Psoas muscle (tissue), 8 donors: ENCODE data around the gene CNPY4. TPM values are rescaled to one million over a fixed set of nuclear protein-coding genes. Genes with fewer than 3 reads are reported as not detected.
A peak's percentile ranks its signal among the peaks of the same experiment; 100 is the strongest.

Experiments
- ATAC-seq, 4 donors: fragments of 200-7000 bp; cut with Tn5 transposase; one replicate each; pipeline ENCODE4 v1.9.1; 2020; ENCODE audit warnings: moderate library complexity in 3 of 4, mild to moderate bottlenecking in 2 of 4
- DNase-seq, 2 donors: peaks; one replicate each; pipeline ENCODE4 v3.0.0-alpha.2; 2020
- H3K27ac ChIP-seq: fragments of 200-600 bp; one replicate; pipeline ENCODE4 v1.8.0; 2022
- H3K27me3 ChIP-seq, 3 donors: fragments of 200-600 bp in 1 of 3; one replicate each; pipeline versions ENCODE4 v1.6.1 to v1.8.0; 2013 to 2022; ENCODE audit warnings: low read length in 2 of 3, mild to moderate bottlenecking in 2 of 3, moderate library complexity in 1 of 3; ENCODE audit not compliant: insufficient read depth in 3 of 3
- H3K36me3 ChIP-seq, 2 donors: fragments of 200-600 bp in 1 of 2; one replicate each; pipeline versions ENCODE4 v1.6.1 to v1.8.0; 2013 to 2022; ENCODE audit warnings: low read depth in 1 of 2, mild to moderate bottlenecking in 1 of 2, moderate library complexity in 1 of 2; ENCODE audit not compliant: insufficient read depth in 1 of 2
- H3K4me1 ChIP-seq: fragments of 200-600 bp; one replicate; pipeline ENCODE4 v1.8.0; 2022
- H3K4me3 ChIP-seq: fragments of 200-600 bp; one replicate; pipeline ENCODE4 v1.8.0; 2022; ENCODE audit warnings: mild to moderate bottlenecking
- H3K9me3 ChIP-seq: fragments of 200-600 bp; one replicate; pipeline ENCODE4 v1.8.0; 2022
- CTCF ChIP-seq: fragments of 200-600 bp; IDR thresholded peaks from one replicate; pipeline ENCODE4 v1.8.0; 2022; ENCODE audit warnings: antibody characterized with exemption
- WGBS, 3 donors: extraction: QIAGEN DNeasy Blood & Tissue Kit; methylation state at CpG; one replicate each; pipeline versions ENCODE4 v1.1.6 to v1.1.7; 2013; 5-methylcytosine and 5-hydroxymethylcytosine counted together
- intact Hi-C, 2 donors: fragments of 100-400 bp; cut with DNase I; formaldehyde crosslinking; loops; one replicate each; pipeline versions ENCODE4 v1.11.0 to v1.14.2; 2022
- polyA plus RNA-seq, 3 donors: library from polyadenylated mRNA; stranded (reverse); fragments of 200-250 nt; gene quantifications; one replicate each; pipeline ENCODE4 v1.2.3, GENCODE V29; 2013
- total RNA-seq, 4 donors: library from RNA; stranded (reverse); fragmentation: NEBNext Ultra II Directional in 2 of 4; extraction: Animal tissue kit (Norgen Biotek cat#: 25700) in 2 of 4; gene quantifications; one replicate each; pipeline versions ENCODE4 v1.2.1 to v1.2.4, GENCODE V29; 2021 to 2023
- donor health status: healthy with polysubstance abuse.
- donor health status: DM: no; HTN: no; CAD: no; lungs with moderate emphysema.
- donor health status: Bipolar disorder and iron deficiency.
- donor health status: healthy.
- donor health status: DM: yes; HTN: yes; CAD: no.
- donor health status: DM: no; HTN: no; CAD: no.
- donor health status: DM: no; HTN: no; CAD: no.
- donor health status: DM: yes; HTN: yes; CAD: no.

CNPY4 gene
- total and polyA plus RNA-seq, 7 donors = 2.2 to 7.0 (median 2.9) TPM

GRCh38 chr7:100166317-100166940, 47.0 kb downstream of the CNPY4 start:
- peaks cover 0 to 32% (median 13%) of the 10 kb centered on the region in 3 donors for H3K27me3 ChIP-seq
- H3K27ac ChIP-seq = no peak overlapping the region
- ATAC-seq (no peak), DNase-seq (peak in 1 of 2 donors; percentile 48)
- intact Hi-C loops = no loop called here
- peaks cover 8% of the 10 kb centered on the region for H3K4me1 ChIP-seq
- no peak overlapping the region for H3K4me3 ChIP-seq
- WGBS, 3 donors = 71 to 81% (median 77%) methylated on average over 16 of the region's 16 CpGs
- no peaks in the 10 kb centered on the region for H3K36me3 ChIP-seq
- no peaks in the 10 kb centered on the region for H3K9me3 ChIP-seq
- TF ChIP-seq CTCF = no peak

DNA sequence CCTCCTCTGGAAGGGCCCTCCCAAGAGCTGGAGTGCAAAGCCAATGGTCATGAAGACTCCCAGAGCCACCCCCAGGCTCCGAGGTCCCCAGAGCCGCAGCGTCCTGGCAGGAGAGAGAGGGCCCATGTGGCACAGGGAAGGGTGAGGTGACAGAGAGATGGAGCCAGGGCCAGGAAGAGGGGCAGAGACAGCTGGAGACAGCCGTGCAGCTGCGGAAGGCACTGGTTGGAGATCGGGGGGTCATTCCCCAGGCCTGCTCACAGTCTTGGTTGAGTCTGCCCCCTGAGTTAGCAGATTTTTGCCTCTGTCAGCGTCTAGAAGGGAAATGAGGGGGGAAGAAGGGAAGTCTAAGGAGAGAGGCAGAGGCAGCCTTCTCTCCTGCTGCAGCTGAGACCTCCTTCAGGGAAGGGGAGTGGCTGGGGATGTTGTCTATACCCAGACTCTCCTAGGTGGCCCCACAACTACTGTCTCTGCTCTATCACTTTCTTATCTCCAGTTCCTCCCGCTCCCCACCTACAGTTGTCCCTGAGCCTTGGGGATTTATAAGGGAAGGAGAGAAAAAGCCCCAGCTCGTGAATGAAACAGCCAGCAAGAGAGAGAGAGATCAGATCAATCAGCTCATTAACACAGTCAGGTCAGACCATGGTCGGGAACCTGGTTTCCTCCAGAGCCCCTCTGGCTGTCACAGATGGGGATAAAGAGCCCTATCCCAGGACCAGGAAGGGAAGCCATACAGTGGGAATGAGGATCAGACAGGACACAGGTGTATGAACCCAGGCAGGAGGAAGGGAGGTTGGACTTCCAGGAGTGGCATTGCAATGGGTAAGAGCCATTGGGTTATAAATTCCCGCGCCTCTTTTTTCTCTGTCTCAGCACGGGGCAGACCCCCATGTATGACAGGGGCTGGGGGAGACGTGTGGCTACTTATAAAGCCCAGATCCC, 47.8 kb downstream of the CNPY4 start:
- intact Hi-C loops = no loop called here
- DNase-seq (peak in 1 of 2 donors; percentile 20), ATAC-seq (peak in 1 of 4 donors; percentile 25)
- Histone ChIP-seq H3K9me3 (no peaks in the 10 kb centered on the region), H3K4me1 (peaks cover 8% of the 10 kb centered on the region), H3K27ac (no peak overlapping the region), H3K36me3 (no peaks in the 10 kb centered on the region), H3K27me3 (peaks cover 0 to 40% (median 16%) of the 10 kb centered on the region in 3 donors), H3K4me3 (no peak overlapping the region)
- TF ChIP-seq CTCF = no peak
- WGBS, 3 donors = 39 to 47% (median 43%) methylated on average over 14 of the region's 14 CpGs

GRCh38 chr7:100167912-100168323, 48.5 kb downstream of the CNPY4 start:
- peak in 1 of 2 donors; percentile 28 for DNase-seq
- TF ChIP-seq CTCF = no peak
- peak overlapping the region; percentile 58 for H3K4me3 ChIP-seq
- H3K27ac ChIP-seq = peak overlapping the region; percentile 16
- 1 to 7% (median 2%) methylated on average over 11 of the region's 11 CpGs for WGBS, 3 donors
- intact Hi-C loops = no loop called here
- H3K4me1 ChIP-seq = peaks cover 8% of the 10 kb centered on the region
- no peaks in the 10 kb centered on the region for H3K9me3 ChIP-seq
- ATAC-seq = peak; percentile 12 to 47 (median 20)
- H3K36me3 ChIP-seq = no peaks in the 10 kb centered on the region
- peaks cover 0 to 44% (median 16%) of the 10 kb centered on the region in 3 donors for H3K27me3 ChIP-seq

DNA sequence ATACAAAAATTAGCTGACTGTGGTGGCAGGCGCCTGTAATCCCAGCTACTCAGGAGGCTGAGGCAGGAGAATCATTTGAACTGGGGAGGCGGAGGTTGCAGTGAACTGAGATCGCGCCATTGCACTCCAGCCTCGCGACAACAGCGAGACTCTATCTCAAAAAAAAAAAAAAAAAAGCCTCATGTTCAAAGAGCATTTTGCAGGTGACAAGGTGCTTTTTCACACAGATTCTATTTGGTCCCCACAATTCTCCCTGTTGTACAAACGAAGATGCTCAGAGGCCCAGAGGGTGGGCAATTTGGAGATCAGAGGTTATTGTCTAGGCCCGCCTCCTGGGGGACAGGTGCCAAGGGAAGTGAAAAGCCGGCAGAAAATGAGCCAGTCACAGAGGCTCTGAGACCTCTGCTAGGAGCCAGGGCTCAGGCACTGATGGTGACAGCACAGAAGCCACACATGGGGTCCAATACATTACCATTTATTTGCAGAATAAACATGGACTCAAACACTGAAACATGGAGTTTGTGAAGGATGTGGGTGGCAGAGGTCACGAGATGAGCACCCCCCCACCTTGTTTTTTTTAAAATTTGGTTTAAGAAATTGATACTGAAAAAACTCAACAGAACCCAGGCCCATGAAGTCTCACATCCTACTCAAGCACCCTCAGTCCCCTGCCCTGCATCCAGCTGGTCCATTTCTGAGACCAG, 49.9 kb downstream of the CNPY4 start:
- TF ChIP-seq CTCF = no peak
- Histone ChIP-seq H3K36me3 (no peaks in the 10 kb centered on the region), H3K9me3 (no peaks in the 10 kb centered on the region), H3K27me3 (peaks cover 0 to 58% (median 16%) of the 10 kb centered on the region in 3 donors), H3K4me3 (no peak overlapping the region), H3K27ac (no peak overlapping the region), H3K4me1 (peaks cover 8% of the 10 kb centered on the region)
- intact Hi-C loops = no loop called here
- peak in 1 of 2 donors; percentile 30 for DNase-seq
- 80 to 88% (median 86%) methylated on average over 10 to 11 of the region's 11 CpGs for WGBS, 3 donors
- ATAC-seq = no peak
